Germinal center (tissue), 1 donor: Measurements from ENCODE around the gene EMD.
"Not testable (repeated sequence)": the region's sequence is repeated elsewhere in the genome, so short reads cannot be mapped to it uniquely, and the experiment has no call there.

Experiments
- DNase-seq: peaks from one replicate; pipeline ENCODE4 v3.0.0; 2012; ENCODE audit warnings: mixed read lengths, low spot score

EMD gene

DNA sequence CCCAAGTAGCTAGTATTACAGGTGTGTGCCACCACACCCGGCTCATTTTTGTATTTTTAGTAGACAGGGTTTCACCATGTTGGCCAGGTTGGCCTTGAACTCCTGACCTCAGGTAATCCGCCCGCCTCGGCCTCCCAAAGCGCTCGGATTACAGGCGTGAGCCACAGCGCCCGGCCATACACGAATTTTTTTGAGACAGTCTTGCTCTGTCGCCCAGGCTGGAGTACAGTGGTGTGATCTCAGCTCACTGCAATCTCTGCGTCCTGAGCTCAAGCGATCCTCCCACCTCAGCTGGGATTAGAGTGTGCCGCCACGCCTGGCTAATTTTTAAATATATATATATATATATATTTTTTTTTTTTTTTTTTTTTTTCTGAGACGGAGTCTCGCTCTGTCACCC is 17.3 kb downstream of the EMD start:
- not testable (repeated sequence) for DNase-seq

DNA sequence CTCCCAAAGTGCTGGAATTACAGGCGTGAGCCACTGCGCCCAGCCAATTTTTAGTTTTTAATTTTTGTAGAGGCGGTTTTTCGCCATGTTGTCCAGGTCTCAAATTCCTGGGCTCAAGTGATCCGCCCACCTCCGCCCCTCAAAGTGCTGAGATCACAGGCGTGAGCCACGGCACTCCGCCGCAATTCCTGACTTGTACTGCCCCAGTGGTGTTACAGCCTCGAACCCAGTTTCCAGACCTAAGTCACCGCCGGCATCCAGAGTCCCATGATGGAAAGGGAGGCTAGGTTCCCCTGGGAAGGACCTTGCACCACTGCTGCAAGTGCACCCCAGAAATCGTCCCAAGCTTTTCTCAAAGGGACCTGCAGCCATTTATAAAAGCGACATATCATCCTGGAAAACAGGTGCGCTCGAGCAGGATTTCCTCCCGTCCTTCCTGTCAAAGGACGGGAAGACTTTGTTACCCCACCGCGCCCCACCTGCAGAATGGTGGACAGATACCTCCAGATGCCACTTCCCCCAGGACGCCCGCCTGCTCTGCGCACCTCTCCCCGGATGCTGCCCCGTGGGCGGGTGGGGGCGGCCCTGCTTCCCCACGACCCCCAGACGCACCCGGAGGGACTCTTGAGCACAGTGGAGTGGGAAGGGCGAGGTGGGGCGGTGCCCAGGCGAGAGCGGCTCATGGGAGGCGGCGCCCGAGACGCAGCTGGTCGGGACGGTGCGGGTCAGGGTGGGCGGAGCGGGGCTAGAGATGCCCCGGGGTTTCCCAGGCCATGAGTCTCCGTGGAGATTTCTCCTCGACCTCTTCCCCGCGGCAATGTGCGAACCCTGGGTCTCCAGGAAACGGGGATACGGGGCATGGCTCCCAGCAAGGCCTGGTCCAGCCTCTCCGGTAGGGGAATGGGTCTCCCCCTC is 18.1 kb downstream of the EMD start:
- peak; percentile 52 for DNase-seq

- DNase-seq = peak; percentile 93
Observed at GRCh38 chrX:154397888-154398667, 19.0 kb downstream of the EMD start, which contains the start of gene RPL10. Gene RPL10, plus strand, starts transcription at chrX:154398377. Its CDS starts 143 bp downstream, at chrX:154398520.

DNA sequence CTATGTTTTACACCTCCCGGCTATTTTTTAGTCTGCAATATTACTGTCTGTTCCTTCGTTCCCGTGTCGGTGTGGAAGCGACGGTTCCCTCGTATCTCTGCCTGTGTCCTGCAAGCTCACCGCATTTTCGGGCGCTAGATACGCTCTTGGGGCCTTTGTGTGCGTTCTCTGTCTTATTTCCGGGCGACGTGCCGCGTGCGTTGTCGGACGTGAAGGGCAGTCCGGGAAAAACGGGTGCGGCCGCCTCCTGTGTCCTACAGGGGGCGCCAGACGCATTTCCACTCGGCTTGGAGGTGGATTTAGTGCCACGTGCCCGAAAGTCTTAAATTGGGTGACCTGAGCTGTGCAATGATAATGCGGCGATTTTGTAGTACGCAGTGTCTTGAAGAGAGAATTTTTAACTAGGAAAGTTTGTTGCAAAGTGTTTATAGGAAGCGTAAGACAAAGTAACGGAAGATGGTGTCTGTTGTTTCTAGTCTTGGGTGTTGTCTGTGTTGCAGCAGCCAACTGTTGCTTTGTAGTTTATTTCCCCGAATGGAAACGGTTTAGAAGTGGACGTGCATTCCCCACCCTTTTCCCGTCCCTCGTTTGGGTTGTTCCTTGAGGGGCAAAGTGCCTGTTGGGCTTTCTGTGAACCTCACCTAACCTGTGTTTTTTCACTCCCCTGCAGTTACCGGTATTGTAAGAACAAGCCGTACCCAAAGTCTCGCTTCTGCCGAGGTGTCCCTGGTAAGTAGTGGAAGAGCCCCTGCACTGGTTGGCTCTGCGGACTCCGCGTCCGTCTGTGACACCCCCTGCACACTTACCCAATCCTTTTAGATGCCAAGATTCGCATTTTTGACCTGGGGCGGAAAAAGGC is 19.8 kb downstream of the EMD start:
- peak; percentile 56 for DNase-seq

- no peak for DNase-seq
Observed at GRCh38 chrX:154399527-154400368, 20.7 kb downstream of the EMD start.

DNA sequence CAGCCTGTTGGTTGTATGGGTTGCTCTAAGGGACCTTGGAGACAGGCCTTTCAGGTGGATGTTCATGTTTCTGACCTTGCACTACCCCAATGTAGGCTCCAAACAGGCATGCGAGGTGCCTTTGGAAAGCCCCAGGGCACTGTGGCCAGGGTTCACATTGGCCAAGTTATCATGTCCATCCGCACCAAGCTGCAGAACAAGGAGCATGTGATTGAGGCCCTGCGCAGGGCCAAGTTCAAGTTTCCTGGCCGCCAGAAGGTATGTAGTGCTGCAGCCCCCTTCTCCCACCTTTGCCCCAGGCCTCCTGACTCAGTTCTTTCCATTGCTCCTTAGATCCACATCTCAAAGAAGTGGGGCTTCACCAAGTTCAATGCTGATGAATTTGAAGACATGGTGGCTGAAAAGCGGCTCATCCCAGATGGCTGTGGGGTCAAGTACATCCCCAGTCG is 21.3 kb downstream of the EMD start:
- DNase-seq = not testable (repeated sequence)

- DNase-seq = no peak
Observed at GRCh38 chrX:154401045-154401799, 22.1 kb downstream of the EMD start.

DNA sequence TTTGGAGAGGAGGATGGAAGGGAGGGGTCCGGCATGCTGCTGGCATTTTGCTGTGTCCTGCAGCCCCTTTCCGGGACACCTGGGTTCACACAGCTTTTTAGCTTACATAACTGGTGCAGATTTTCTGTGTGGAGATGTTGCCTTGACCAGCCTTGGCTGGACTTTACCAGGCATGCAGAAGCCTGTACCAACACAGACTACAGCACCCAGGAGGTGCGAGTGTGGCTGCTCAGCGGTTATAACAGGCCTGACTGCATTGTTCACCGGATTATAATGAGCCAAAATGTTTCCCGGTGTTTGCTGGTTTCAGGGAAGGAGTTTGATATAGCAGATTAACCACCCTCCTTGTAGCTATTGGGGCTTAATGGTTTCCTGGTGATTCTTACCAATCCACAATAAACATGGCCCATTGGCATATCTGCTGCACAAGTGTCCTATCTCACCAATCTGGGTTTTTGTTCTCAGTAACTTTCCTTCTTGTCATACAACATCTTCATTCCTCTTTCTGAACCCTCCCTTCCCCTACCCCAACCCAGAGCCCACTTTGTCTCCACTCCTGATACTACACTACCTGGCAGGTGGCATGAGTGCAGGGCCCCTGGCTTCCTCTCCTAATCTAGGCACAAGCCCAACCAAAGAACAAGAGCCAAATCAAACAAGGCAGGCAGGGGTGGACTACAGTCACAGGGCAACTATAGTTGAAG is 23.0 kb downstream of the EMD start:
- DNase-seq = no peak

DNA sequence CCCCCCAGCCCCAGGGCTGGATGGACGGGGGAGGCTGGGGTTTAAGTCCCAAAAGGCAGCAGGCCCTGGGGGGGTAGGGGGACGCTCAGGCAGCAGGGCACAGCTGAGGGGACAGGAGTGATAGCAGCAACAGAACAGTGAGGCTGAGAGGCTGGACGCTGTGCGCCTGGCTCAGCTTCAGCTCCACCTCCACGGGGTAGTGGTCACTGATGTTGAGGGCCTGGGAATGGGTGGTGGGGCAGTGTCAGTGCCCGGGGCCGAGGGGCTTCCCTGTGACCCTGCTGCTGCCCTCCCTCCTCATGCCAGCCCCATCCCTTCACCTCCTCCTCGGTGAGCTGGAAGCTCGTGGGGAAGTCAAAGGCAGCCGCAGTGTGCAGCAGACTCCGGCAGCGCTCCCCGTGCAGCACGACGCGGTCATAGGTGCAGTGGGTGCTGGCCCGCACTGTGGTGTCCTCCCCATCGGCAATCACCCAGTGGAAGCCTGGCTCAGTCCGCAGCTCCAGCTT is 23.6 kb downstream of the EMD start:
- no peak for DNase-seq

DNA sequence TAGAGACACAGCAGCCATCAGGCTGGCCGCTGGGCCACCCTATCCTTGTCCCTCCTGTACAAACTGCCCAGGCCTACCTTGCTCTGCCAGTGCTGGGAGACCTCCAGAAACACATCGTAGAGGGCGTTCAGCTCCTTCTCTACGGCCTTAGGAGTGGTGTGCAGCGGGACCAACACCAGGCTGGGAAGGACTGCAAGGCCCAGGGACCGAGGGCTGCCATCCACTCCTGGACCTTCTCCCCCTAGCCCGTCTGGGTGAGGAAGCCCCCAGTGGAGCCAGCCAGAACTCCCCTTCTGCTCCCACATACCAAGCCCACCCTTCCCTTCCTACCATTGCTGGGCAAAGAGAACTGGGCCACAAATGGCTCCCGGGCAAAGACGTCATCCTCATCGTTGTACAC is 24.1 kb downstream of the EMD start:
- DNase-seq = no peak

- no peak for DNase-seq
Observed at GRCh38 chrX:154403858-154404257, 24.8 kb downstream of the EMD start.

DNA sequence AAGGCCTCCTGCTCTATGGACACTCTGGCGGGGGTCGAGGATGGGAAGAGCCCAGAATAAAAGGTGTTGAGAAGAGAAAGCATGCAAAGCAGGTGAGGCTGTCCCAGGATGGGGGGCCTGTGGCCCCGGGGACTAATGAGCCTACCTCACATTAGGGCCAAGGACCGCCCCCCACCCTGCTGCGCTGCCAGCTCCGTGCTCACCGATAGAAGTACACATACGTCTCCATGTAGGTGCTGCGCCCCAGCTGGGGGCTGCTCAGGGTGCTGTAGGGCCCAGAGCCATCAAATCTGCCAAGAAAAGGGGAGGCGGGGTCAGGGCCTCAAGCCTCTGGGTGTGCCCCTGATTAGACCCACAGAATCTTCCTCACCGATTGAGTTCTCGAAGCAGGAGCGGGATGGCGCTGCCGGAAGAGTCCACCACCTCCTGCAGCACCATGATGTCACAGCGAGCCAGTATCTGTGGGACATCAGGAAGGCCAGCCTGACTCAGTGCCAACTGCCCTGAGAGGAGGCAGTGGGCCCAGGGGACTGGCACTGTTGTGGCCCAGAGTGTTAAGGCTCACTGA is 25.6 kb downstream of the EMD start:
- DNase-seq = no peak

DNA sequence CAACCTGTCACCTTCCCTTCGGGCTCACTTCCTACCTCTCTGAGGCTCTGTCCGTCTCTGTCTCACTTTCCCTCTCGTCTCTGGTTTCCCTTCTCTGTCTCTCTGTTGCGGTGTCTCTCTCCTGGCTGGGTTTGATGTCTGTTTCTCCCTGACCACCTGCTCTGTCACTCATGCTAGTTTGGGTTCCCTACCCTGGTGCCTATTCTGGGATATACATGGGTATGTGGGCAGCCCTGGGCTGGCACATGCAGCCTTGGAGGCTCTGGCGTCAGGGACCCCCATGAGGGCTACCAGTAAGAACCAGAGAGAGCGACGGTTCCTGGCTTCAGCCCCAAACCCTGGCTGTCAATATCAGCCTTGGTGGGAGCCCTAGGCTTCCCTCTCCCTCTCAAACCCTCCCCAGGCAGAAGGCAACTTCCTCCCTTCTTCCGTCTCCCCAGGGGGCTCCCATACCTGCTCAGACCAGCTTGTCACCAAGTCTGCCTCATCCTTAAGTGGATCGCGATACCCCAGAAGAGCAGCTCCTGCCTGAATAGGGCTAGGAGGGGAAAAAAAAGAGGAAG is 29.6 kb downstream of the EMD start:
- no peak for DNase-seq

DNA sequence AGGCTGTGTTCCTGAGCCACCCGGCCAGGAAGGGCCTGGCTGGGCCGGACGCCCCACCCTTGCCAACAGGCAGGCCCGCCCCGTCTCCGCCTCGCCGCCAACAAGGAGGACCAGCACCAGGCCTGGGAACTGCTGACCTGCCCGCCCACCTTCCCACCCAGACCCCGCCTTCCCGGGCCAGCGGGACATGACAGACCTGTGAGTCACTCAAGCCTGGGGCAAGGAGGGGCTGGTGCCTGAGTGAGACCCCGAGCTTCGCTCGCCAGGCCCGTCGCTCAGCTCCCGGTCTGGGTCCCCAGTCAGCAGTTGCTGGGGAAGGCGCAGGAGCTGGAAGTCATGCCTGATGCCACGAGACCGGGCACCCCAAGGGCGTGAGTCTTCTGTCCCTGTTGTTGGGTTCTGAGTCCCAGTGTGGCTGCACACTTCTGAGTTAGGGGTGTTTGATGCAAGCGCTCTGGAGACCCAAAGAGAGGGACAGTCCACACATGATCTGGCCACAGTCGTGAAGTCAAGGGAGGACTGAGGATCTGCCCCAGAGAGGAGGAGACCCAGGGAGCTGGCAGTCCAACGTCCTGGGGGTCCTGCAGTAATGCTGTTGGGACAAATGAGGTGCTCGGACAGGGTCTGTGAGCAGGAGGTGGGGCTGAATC is 30.3 kb downstream of the EMD start, which contains the start of gene DNASE1L1:
Gene DNASE1L1 (minus strand): TSS at position 33 of the 650 bp plus-strand sequence. CDS start 3,686 bp downstream, outside the sequence.
- peak; percentile 17 for DNase-seq

GRCh38 chrX:154411981-154412340 is 32.9 kb downstream of the EMD start:
- DNase-seq = peak; percentile 49

GRCh38 chrX:154412468-154412867 is 33.4 kb downstream of the EMD start:
- no peak for DNase-seq

GRCh38 chrX:154413142-154413541 is 34.0 kb downstream of the EMD start:
- no peak for DNase-seq

GRCh38 chrX:154417157-154417556 is 38.1 kb downstream of the EMD start:
- DNase-seq = no peak
